ENCODE measurements around the gene VAPB.

The VAPB gene

DNA sequence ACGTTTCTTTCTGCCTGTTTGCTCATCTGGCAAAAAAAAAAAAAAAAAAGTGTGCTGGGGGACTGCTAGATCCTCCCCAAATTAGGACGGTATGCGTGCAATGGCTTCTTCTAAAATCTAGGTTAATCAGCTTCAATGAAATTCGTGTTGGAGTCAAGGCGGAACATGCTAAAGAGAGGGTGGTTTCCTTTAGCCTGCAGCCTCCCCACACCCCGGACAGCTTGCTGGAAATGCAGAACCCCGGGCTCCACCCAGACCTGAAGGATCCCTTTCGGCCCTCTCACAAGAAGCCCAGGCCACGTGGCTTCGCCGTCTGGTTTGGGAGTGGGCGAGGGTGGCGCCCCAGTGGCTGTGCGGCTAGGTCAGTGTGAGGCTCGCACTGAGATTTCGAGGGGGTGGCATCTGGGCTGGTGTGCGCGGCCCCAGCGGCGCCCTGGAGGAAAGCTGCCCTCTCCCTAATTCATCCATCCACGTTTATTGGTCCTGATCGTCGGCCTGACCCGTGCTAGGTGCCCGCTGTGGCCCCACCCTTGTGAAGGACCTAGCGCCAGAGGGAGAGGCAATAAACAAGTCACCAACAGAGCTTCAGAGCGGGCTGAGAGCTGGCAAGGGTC is 77.2 kb downstream of the VAPB start:
- DNase-seq (ENCODE audit: low read depth in 2 of 2), result no peak
- no peak overlapping the region for H3K4me3 ChIP-seq (replicated peaks in 1 of 2; ENCODE audit: low read depth in 2 of 2, low read length in 2 of 2)
- TF ChIP-seq, protein P1, sequence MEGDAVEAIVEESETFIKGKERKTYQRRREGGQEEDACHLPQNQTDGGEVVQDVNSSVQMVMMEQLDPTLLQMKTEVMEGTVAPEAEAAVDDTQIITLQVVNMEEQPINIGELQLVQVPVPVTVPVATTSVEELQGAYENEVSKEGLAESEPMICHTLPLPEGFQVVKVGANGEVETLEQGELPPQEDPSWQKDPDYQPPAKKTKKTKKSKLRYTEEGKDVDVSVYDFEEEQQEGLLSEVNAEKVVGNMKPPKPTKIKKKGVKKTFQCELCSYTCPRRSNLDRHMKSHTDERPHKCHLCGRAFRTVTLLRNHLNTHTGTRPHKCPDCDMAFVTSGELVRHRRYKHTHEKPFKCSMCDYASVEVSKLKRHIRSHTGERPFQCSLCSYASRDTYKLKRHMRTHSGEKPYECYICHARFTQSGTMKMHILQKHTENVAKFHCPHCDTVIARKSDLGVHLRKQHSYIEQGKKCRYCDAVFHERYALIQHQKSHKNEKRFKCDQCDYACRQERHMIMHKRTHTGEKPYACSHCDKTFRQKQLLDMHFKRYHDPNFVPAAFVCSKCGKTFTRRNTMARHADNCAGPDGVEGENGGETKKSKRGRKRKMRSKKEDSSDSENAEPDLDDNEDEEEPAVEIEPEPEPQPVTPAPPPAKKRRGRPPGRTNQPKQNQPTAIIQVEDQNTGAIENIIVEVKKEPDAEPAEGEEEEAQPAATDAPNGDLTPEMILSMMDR (IDR thresholded peaks at IDR 0.05; ENCODE audit: low read depth, low read length), result no peak

DNA sequence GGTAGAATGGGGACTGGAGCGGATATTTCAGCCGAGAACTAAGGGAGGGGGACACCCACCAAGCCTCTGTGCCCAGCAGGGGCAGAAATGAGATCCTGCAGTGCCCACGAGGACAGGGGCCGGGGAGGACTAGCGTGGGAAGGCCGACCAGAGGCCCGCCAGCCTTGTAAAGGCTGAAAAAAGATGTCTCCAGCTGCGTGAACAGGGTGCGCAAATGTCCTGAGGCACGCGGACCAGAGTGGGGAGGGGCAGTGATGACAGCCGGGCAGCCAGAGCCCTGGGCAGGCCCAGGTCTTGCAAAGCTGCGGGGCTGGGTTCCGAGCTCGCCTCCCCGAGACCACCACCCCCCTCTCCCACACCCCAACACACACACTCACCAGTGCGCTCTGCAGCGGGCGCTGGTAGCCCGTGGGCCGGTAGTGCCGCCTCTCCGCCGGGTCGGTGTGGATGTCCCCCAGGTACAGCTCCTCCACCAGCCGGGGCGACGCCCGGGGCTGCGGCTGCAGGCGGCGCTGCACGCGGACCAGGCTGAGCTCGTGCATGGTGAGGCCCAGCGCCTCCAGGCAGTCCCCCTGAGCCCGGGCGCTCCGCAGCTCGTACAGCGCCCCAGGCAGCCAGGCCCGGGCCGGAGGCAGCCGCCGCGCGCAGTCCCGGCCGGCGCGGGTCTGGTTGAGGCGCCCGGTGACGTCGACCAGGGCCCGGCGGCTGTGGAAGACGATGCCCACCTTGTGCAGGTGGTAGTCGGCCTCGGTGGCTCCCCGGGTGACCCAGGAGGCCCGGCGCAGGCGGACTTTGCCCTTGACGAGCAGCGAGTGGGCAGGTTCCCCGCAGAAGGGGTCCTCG is 77.9 kb downstream of the VAPB start:
- TF ChIP-seq, protein P1 (IDR thresholded peaks at IDR 0.05; ENCODE audit: low read depth, low read length), result no peak
- no peak overlapping the region for H3K4me3 ChIP-seq (replicated peaks in 1 of 2; ENCODE audit: low read depth in 2 of 2, low read length in 2 of 2)
- no peak for DNase-seq (ENCODE audit: low read depth in 2 of 2)

DNA sequence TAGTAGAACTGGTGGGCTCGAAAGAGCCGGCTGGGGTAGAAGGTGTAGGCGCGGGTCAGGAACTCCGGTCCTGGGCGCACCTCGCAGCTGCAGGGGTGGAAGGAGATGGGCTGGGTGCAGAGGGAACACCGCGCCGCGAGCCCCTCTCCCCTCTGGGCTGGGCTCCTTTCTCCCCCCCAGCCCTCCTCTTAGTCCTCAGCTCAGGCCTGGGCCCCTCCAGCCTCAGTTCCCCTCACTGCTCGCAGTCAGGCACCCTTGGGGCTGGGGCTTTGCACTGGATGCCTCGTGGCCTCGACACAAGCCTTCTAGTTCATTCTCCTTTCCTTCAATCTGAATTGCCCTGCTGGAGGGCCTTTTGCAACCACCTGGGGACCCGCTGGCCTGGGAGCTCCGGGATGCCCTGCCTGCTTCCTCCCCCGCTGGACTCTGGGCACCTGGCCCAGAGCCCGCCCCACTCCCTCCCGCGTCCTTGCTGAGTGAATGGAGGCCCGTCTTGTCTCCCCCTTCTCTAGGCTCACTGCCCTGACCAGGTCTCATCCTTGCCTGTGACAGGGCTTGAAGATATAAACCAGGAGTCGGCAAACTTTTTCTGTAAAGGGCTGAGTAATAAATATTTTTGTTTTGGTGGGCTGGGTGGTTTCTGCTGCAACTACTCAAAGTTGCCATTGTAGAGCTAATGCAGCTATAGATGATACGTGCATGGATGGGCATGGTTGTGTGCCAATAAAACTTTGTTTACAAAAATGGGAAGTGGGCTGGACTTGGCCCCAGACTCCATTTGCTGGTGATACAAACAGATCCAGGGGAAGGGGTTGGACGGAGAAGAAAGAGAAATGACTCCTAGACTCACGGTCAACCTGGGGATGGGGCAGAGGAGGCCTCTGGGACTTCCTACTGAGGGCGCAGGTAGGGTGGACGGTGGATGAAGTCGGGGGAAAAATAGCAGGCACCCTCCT is 78.8 kb downstream of the VAPB start:
- no peak overlapping the region for H3K4me3 ChIP-seq (replicated peaks in 1 of 2; ENCODE audit: low read depth in 2 of 2, low read length in 2 of 2)
- no peak for DNase-seq (ENCODE audit: low read depth in 2 of 2)
- TF ChIP-seq, protein P1 (IDR thresholded peaks at IDR 0.05; ENCODE audit: low read depth, low read length), result no peak

DNA sequence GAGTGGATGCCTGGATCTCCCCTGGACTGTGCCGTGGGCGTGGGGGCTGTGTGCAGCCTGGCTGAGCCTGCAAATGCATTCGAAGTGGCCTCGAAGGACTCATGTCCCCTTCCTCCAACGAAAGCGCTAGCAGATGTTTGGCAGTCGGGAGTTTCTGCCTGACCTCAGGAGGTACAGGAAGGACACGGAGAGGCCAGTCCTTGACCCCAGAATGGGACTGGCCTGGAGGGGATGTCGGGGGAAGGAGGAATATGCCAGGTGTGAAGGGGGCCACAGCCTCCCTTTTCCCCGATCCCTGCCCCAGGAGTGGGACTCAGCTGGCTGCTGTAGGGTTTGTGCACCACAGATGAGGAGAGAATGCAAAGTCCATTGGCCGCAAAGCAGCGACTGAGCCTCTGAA is 80.6 kb downstream of the VAPB start:
- no peak overlapping the region for H3K4me3 ChIP-seq (replicated peaks in 1 of 2; ENCODE audit: low read depth in 2 of 2, low read length in 2 of 2)
- no peak for DNase-seq (ENCODE audit: low read depth in 2 of 2)
- TF ChIP-seq, protein P1 (IDR thresholded peaks at IDR 0.05; ENCODE audit: low read depth, low read length), result no peak

DNA sequence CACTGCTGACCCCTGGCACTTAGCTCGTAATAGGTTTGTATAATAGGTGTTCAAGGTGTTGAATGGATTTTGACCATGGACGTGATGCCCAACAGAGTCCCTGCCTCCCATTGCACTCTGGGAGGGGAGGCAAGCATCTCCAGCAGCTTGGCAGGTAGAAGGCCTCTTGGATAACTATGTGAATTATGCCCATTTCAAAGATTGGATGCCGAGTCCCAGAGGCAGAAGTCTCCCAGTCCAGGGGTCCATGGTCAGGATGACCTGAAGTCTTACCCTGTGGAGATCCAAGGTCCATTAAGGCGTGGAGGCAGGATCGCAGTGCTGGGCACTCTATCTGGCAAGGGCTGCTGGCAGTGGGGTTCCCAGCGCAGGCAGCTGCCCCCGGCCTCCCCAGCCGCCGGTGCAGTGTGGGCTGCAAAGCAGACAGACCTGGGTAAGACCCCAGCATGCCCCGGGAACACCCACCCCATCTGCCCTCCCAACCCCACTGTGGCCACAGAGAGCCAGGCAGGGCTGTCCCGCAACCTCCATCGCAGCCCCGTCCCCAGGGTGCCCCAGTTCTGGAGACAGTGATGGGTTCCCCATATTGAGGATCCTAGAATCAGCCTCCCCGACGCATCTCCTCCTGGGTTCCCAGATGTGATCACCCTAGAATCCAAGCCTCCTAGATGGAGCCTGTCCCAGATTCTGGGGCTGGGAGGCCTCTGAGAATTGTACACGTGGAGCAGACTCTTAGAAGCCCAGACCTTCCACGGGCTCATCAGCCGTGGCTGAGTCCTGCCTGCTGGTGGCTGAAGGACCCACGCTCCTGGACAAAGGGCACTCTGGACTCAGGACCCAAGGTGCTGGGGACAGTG is 81.5 kb downstream of the VAPB start:
- DNase-seq (ENCODE audit: low read depth in 2 of 2), result no peak
- TF ChIP-seq, protein P1 (IDR thresholded peaks at IDR 0.05; ENCODE audit: low read depth, low read length), result no peak
- no peak overlapping the region for H3K4me3 ChIP-seq (replicated peaks in 1 of 2; ENCODE audit: low read depth in 2 of 2, low read length in 2 of 2)

Data from cardiac fibroblast (primary cell).